Spleen (tissue), 11 donors: ENCODE data around the gene MAP1LC3B2. TPM values are rescaled to one million over a fixed set of nuclear protein-coding genes. Genes with fewer than 3 reads are reported as not detected.

ENCODE experiments used
- DNase-seq: peaks from one replicate; pipeline ENCODE4 v3.0.0-alpha.2; 2020
- H3K27ac ChIP-seq, 8 donors: fragments of 200-600 bp; sonication (generic) in 7 of 8; 1 replicate in 4 of 8; 2 replicates in 4 of 8; pipeline versions ENCODE4 v1.5.0 to v1.8.0; 2016 to 2021; ENCODE audit warnings: inconsistent platforms in 4 of 8, mild to moderate bottlenecking in 4 of 8, moderate library complexity in 1 of 8
- H3K27me3 ChIP-seq, 7 donors: fragments of 200-600 bp; sonication (generic) in 6 of 7; replicated peaks in 1 of 7; 1 replicate in 4 of 7; 2 replicates in 3 of 7; pipeline versions ENCODE4 v1.5.0 to v1.8.0; 2016 to 2021; ENCODE audit warnings: inconsistent platforms in 3 of 7, mild to moderate bottlenecking in 1 of 7
- H3K36me3 ChIP-seq, 6 donors: fragments of 200-600 bp; sonication (generic) in 5 of 6; 1 replicate in 4 of 6; 2 replicates in 2 of 6; pipeline versions ENCODE4 v1.5.0 to v1.8.0; 2016 to 2021; ENCODE audit warnings: inconsistent platforms in 2 of 6
- H3K4me1 ChIP-seq, 6 donors: fragments of 200-600 bp; sonication (generic) in 5 of 6; 1 replicate in 3 of 6; 2 replicates in 3 of 6; pipeline versions ENCODE4 v1.5.0 to v1.8.0; 2016 to 2021; ENCODE audit warnings: inconsistent platforms in 3 of 6
- H3K4me3 ChIP-seq, 8 donors: fragments of 200-600 bp; sonication (generic) in 7 of 8; 1 replicate in 4 of 8; 2 replicates in 4 of 8; pipeline versions ENCODE4 v1.5.0 to v1.8.0; 2016 to 2021; ENCODE audit warnings: inconsistent platforms in 4 of 8, mild to moderate bottlenecking in 4 of 8, moderate library complexity in 2 of 8
- H3K9me3 ChIP-seq, 8 donors: fragments of 200-600 bp; sonication (generic) in 7 of 8; 1 replicate in 4 of 8; 2 replicates in 4 of 8; pipeline versions ENCODE4 v1.5.0 to v1.8.0; 2016 to 2021; ENCODE audit warnings: inconsistent platforms in 4 of 8
- CTCF ChIP-seq, 11 experiments: fragments of 200-600 bp in 7 of 11; fragments of 450-650 bp in 4 of 11; sonication (generic) in 4 of 11; IDR thresholded peaks in 8 of 11; conservative IDR thresholded peaks in 3 of 11; 1 replicate in 7 of 11; 2 replicates in 4 of 11; pipeline versions ENCODE4 v1.4.0 to v1.8.0; 2016 to 2021; ENCODE audit warnings: antibody characterized with exemption in 11 of 11, inconsistent platforms in 4 of 11, mild to moderate bottlenecking in 1 of 11
- POLR2A ChIP-seq, 3 donors: fragments of 450-650 bp; IDR thresholded peaks; one replicate each; pipeline ENCODE4 v1.5.1; 2017; ENCODE audit warnings: antibody characterized with exemption in 3 of 3, mild to moderate bottlenecking in 1 of 3
- POLR2AphosphoS5 ChIP-seq, 3 donors: sonication (generic); formaldehyde crosslinking; IDR thresholded peaks; one replicate each; pipeline ENCODE4 v1.5.1; 2017; ENCODE audit warnings: antibody characterized with exemption in 3 of 3
- WGBS, 5 donors: extraction: QIAGEN DNeasy Blood & Tissue Kit in 3 of 5; methylation state at CpG; one replicate each; pipeline versions ENCODE4 v1.1.5 to v1.1.7; 2013 to 2018; 5-methylcytosine and 5-hydroxymethylcytosine counted together
- intact Hi-C: fragments of 100-400 bp; cut with DNase I; formaldehyde crosslinking; loops from one replicate; pipeline ENCODE4 v1.15.0; 2023; ENCODE audit warnings: low total_unique reads
- polyA plus RNA-seq, 3 donors: library from polyadenylated mRNA; stranded (reverse); fragments of 200-250 nt; gene quantifications; one replicate each; pipeline ENCODE4 v1.2.1, GENCODE V29; 2013
- total RNA-seq, 7 donors: library from RNA; depleted of rRNA in 3 of 7; stranded (reverse); fragments of >200 nt in 3 of 7; fragmentation: NEBNext Ultra II Directional in 4 of 7; extraction: Animal tissue kit (Norgen Biotek cat#: 25700) in 4 of 7; gene quantifications; one replicate each; pipeline versions ENCODE4 v1.1.0 to v1.2.1, GENCODE V29; 2016 to 2021
- donor health status: healthy with polysubstance abuse.
- donor health status: DM: no; HTN: no; CAD: no; lungs with moderate emphysema.
- donor health status: DM: no; HTN: no; CAD: no.
- donor health status: Bipolar disorder and iron deficiency.
- donor health status: healthy.
- donor health status: DM: no; HTN: no; CAD: no.
- donor health status: DM: yes; HTN: yes; CAD: no.

MAP1LC3B2 gene
- total and polyA plus RNA-seq, 10 donors: 0.86 to 3.0 (median 1.7) TPM

GRCh38 chr12:116609319-116610114 lies 50.3 kb downstream of the MAP1LC3B2 start:
- Histone ChIP-seq H3K9me3 (no peaks in the 10 kb centered on the region), H3K4me1 (peaks cover 0 to 42% (median 7%) of the 10 kb centered on the region in 6 donors), H3K27ac (peak overlapping the region in 3 of 8 donors; percentile 14 to 31 (median 19)), H3K36me3 (no peaks in the 10 kb centered on the region), H3K4me3 (no peak overlapping the region), H3K27me3 (no peaks in the 10 kb centered on the region)
- no peak for DNase-seq
- intact Hi-C loops: loop anchor here (10.0 kb wide), 3 partner anchors 335 to 615 kb away; partner anchors contain the start of gene MED13L
- whole genome bisulfite sequencing, 5 donors: 79 to 86% (median 81%) methylated on average over 8 of the region's 8 CpGs
- TF ChIP-seq POLR2AphosphoS5 (IDR thresholded peaks at IDR 0.05) (no peak), CTCF (IDR thresholded peaks at IDR 0.05 in 8 of 11, conservative IDR thresholded peaks at IDR 0.05 in 3 of 11) (peak in 8 of 11 experiments; percentile 12 to 46 (median 35))

GRCh38 chr12:116610971-116611541 lies 51.9 kb downstream of the MAP1LC3B2 start:
- Histone ChIP-seq H3K4me3 (no peak overlapping the region), H3K27me3 (no peaks in the 10 kb centered on the region), H3K36me3 (no peaks in the 10 kb centered on the region), H3K4me1 (peaks cover 0 to 28% (median 6%) of the 10 kb centered on the region in 6 donors), H3K9me3 (no peaks in the 10 kb centered on the region), H3K27ac (no peak overlapping the region)
- no peak for TF ChIP-seq POLR2A (IDR thresholded peaks at IDR 0.05)
- peak in 2 of 3 donors; percentile 39 to 49 for TF ChIP-seq POLR2AphosphoS5 (IDR thresholded peaks at IDR 0.05)
- TF ChIP-seq CTCF (IDR thresholded peaks at IDR 0.05 in 8 of 11, conservative IDR thresholded peaks at IDR 0.05 in 3 of 11): no peak
- 49 to 78% (median 62%) methylated on average over 11 of the region's 11 CpGs for WGBS, 5 donors
- DNase-seq: no peak
- intact Hi-C loops: no loop called here

- DNase-seq: no peak
- Histone ChIP-seq H3K27me3 (no peaks in the 10 kb centered on the region), H3K27ac (no peak overlapping the region), H3K4me3 (no peak overlapping the region), H3K4me1 (peaks cover 0 to 28% (median 6%) of the 10 kb centered on the region in 6 donors), H3K36me3 (no peaks in the 10 kb centered on the region), H3K9me3 (no peaks in the 10 kb centered on the region)
- TF ChIP-seq POLR2A (IDR thresholded peaks at IDR 0.05) (no peak), CTCF (IDR thresholded peaks at IDR 0.05 in 8 of 11, conservative IDR thresholded peaks at IDR 0.05 in 3 of 11) (no peak), POLR2AphosphoS5 (IDR thresholded peaks at IDR 0.05) (no peak)
- 74 to 95% (median 87%) methylated on average over 6 of the region's 6 CpGs for WGBS, 5 donors
- intact Hi-C loops: no loop called here
Measured at GRCh38 chr12:116612436-116612835, 53.3 kb downstream of the MAP1LC3B2 start.

- no peak overlapping the region for H3K4me3 ChIP-seq
- no peak for DNase-seq
- 82 to 87% (median 83%) methylated on average over 8 of the region's 8 CpGs for WGBS, 5 donors
- TF ChIP-seq POLR2AphosphoS5 (IDR thresholded peaks at IDR 0.05): no peak
- TF ChIP-seq POLR2A (IDR thresholded peaks at IDR 0.05): no peak
- TF ChIP-seq CTCF (IDR thresholded peaks at IDR 0.05 in 8 of 11, conservative IDR thresholded peaks at IDR 0.05 in 3 of 11): no peak
- H3K27ac ChIP-seq: no peak overlapping the region
- H3K36me3 ChIP-seq: no peaks in the 10 kb centered on the region
- H3K27me3 ChIP-seq: no peaks in the 10 kb centered on the region
- intact Hi-C loops: no loop called here
- peaks cover 0 to 28% (median 6%) of the 10 kb centered on the region in 6 donors for H3K4me1 ChIP-seq
- H3K9me3 ChIP-seq: peaks cover 0 to 4% (median 1%) of the 10 kb centered on the region in 8 donors
Measured at GRCh38 chr12:116613256-116613655, 54.1 kb downstream of the MAP1LC3B2 start.
